Activated CD8-positive, alpha-beta T cell treated with anti-CD3 and anti-CD28 coated beads, Interleukin-2, amount 10 ng/mL, durations not matched to agents 7 days and 5 days (primary cell): ENCODE measurements around the gene HSD11B2. TPM values are rescaled to one million over a fixed set of nuclear protein-coding genes. Genes with fewer than 3 reads are reported as not detected.
A peak's percentile ranks its signal among the peaks of the same experiment; 100 is the strongest.

ENCODE experiments used
- ATAC-seq: fragments of 150-1000 bp; cut with Tn5 transposase; one replicate; pipeline ENCODE4 v1.10.0; 2021; ENCODE audit warnings: moderate library complexity
- CTCF ChIA-PET: fragments of 350-600 bp; sonication (Branson Sonifier 250); formaldehyde crosslinking; loops from one replicate; lab custom pipeline; 2021; ENCODE audit warnings: antibody characterized with exemption; lab: Charles Lee
- POLR2A ChIA-PET: fragments of 350-600 bp; sonication (Branson Sonifier 250); formaldehyde crosslinking; loops from one replicate; lab custom pipeline; 2021; ENCODE audit warnings: antibody characterized with exemption; lab: Charles Lee
- DNase-seq: peaks from one replicate; pipeline ENCODE4 v3.0.0-alpha.2; 2020
- H3K27ac Mint-ChIP-seq: one replicate; pipeline ENCODE4 v1.8.0; 2021; ENCODE audit warnings: mild to moderate bottlenecking, mixed read lengths
- H3K27me3 Mint-ChIP-seq: one replicate; pipeline ENCODE4 v1.8.0; 2021; ENCODE audit warnings: low read depth, mixed read lengths
- H3K36me3 Mint-ChIP-seq: one replicate; pipeline ENCODE4 v1.8.0; 2021; ENCODE audit warnings: low read depth, mixed read lengths
- H3K4me1 Mint-ChIP-seq: one replicate; pipeline ENCODE4 v1.8.0; 2021; ENCODE audit warnings: low read depth, mixed read lengths
- H3K4me3 Mint-ChIP-seq: one replicate; pipeline ENCODE4 v1.8.0; 2021; ENCODE audit warnings: mild to moderate bottlenecking, mixed read lengths
- H3K9me3 Mint-ChIP-seq: one replicate; pipeline ENCODE4 v1.8.0; 2022; ENCODE audit warnings: mixed read lengths; ENCODE audit not compliant: insufficient read depth
- total RNA-seq, 2 experiments: library from RNA; stranded (reverse); gene quantifications; one replicate each; pipeline ENCODE4 v1.2.3, GENCODE V29; 2021

The HSD11B2 gene
- total RNA-seq, 2 experiments from 2014 or later, result not detected

DNA sequence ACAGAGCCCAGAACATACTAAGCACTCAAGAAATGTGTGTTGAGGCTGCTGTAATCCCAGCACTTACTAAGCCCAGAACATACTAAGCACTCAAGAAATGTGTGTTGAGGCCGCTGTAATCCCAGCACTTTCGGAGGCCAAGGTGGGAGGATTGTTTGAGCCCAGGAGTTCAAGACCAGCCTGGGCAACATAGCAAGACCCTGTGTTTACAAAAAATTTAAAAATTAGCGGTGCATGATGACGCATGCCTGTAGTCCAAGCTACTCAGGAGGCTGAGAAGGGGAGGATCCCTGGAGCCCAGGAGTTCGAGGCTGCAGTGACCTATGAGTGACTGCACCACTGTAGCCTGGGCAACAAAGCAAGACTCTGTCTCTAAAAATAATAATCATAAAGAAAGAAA is 7.9 kb upstream of the HSD11B2 start:
- H3K36me3 Mint-ChIP-seq, result no peaks in the 10 kb centered on the region
- no peak overlapping the region for H3K4me3 Mint-ChIP-seq
- no peak overlapping the region for H3K27ac Mint-ChIP-seq
- peaks cover 29% of the 10 kb centered on the region for H3K27me3 Mint-ChIP-seq
- POLR2A ChIA-PET, result no interaction called here
- DNase-seq, result no peak
- no peaks in the 10 kb centered on the region for H3K9me3 Mint-ChIP-seq
- no peak for ATAC-seq
- CTCF ChIA-PET, result no interaction called here
- no peaks in the 10 kb centered on the region for H3K4me1 Mint-ChIP-seq

DNA sequence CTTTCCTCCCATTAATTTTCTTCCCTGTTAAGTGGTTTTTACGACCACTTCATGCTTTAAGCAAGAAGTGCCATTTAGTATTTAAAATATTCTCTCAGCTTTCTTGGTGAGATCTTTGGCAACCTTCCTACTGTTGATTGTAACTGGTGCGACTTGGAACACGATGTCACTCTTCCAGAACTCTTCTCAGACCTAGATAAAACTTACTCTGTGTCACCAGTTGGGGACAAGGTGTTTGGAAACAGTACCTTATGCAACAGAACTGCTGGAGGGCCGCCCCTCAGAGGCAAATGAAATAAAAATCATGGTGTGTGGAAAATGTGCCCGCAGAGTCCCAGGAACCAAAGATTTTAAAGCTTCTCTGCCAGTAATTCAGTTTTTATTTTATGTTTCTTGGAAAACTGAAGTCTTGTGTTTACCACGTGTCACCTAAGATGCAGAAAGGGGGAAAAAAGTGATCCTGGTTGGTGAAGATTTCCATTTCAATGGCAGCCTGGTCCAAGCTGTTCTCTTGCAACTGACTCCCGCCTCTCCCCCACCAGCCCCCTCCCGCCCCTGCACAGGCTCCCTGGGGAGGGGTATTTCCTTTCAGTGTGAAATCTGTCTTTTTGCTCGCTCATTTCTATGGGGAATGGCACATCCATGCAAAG is 7.2 kb upstream of the HSD11B2 start:
- Mint-ChIP-seq H3K27ac (no peak overlapping the region), H3K27me3 (peaks cover 30% of the 10 kb centered on the region), H3K4me3 (no peak overlapping the region), H3K9me3 (no peaks in the 10 kb centered on the region), H3K4me1 (no peaks in the 10 kb centered on the region), H3K36me3 (no peaks in the 10 kb centered on the region)
- ChIA-PET POLR2A (interaction anchor here (0.8 kb wide), 1 partner anchor 157 kb away, joined by 5 read pairs; no protein-coding TSS in a partner anchor), CTCF (no interaction called here)
- DNase-seq (no peak), ATAC-seq (no peak)

DNA sequence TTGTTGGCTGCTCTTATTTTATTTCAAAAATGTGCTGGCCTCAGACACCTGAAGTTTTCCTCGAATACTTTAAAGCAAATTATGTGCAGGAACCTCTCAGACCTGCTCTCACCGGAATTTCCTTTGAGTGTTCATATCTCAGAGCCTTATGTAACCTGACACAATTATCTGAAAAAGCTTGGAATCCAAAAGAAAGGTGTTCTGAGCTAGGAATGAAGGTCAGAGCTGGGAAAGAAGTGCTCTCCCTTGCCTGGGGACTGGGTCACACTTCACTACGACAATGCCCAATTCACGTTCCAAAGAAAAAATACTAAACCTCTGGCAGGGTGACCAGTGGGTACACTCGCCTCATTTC is 6.7 kb upstream of the HSD11B2 start:
- Mint-ChIP-seq H3K27me3 (peaks cover 34% of the 10 kb centered on the region), H3K9me3 (no peaks in the 10 kb centered on the region), H3K4me1 (no peaks in the 10 kb centered on the region), H3K27ac (no peak overlapping the region), H3K4me3 (no peak overlapping the region), H3K36me3 (no peaks in the 10 kb centered on the region)
- CTCF ChIA-PET, result interaction anchor here (1.8 kb wide), 1 partner anchor 42 kb away, joined by 7 read pairs; no protein-coding TSS in a partner anchor
- DNase-seq (no peak), ATAC-seq (no peak)
- POLR2A ChIA-PET, result interaction anchor here (0.8 kb wide), 1 partner anchor 158 kb away, joined by 5 read pairs; no protein-coding TSS in a partner anchor

DNA sequence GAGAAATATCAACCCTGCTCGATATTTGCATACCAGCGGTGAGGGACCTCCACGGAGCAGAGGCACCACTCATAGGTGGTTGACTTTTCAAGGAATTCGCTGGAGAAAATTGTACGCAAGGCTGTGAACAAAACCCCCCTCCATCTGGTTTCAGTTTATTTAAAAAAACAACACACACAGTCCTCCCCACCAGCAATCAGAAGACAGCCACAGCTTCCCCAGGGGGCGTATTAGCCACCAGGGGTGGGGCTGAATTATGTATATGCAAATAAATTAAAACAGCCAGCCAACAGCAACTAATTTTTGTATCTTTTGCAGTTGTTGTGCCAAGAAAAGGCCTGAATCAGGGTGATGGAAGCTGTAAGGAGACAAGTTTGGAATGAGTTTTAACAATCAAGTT is 5.9 kb upstream of the HSD11B2 start:
- ChIA-PET CTCF (interaction anchor here (1.0 to 1.8 kb wide), 3 partner anchors 23 to 89 kb away, joined by 3 to 7 read pairs (median 4); no protein-coding TSS in a partner anchor), POLR2A (no interaction called here)
- no peak for ATAC-seq
- H3K4me1 Mint-ChIP-seq, result no peaks in the 10 kb centered on the region
- no peak for DNase-seq
- no peak overlapping the region for H3K4me3 Mint-ChIP-seq
- no peaks in the 10 kb centered on the region for H3K9me3 Mint-ChIP-seq
- no peak overlapping the region for H3K27ac Mint-ChIP-seq
- no peaks in the 10 kb centered on the region for H3K36me3 Mint-ChIP-seq
- peaks cover 35% of the 10 kb centered on the region for H3K27me3 Mint-ChIP-seq

DNA sequence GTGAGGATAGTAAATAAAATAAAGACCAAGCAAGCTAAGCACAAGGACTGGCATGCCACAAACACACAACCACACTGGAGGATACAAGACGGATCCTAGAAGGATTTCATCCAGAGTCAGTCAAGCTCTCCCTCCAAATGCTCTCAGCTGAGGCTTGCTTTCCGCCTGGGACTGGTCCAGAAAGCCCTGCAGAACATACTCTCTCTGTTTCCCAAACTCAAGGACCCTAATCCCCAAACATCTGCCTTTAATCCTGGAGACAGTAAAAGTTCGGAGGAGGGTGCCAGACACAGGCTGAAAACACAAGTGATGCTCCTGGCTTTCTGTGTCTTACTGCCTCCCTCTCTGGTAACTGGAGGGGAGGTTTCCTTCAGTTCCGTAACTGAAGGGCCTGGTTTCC is 5.3 kb upstream of the HSD11B2 start:
- peaks cover 4% of the 10 kb centered on the region for H3K4me1 Mint-ChIP-seq
- H3K4me3 Mint-ChIP-seq, result no peak overlapping the region
- DNase-seq (no peak), ATAC-seq (no peak)
- H3K27me3 Mint-ChIP-seq, result peaks cover 40% of the 10 kb centered on the region
- no peak overlapping the region for H3K27ac Mint-ChIP-seq
- no peaks in the 10 kb centered on the region for H3K36me3 Mint-ChIP-seq
- CTCF ChIA-PET, result interaction anchor here (1.0 to 3.9 kb wide), 4 partner anchors 8 to 89 kb away, joined by 3 to 34 read pairs (median 6); partner anchors contain the start of gene ZDHHC1
- no peaks in the 10 kb centered on the region for H3K9me3 Mint-ChIP-seq
- POLR2A ChIA-PET, result interaction anchor here (0.6 kb wide), 1 partner anchor 897 kb away, joined by 3 read pairs; no protein-coding TSS in a partner anchor

DNA sequence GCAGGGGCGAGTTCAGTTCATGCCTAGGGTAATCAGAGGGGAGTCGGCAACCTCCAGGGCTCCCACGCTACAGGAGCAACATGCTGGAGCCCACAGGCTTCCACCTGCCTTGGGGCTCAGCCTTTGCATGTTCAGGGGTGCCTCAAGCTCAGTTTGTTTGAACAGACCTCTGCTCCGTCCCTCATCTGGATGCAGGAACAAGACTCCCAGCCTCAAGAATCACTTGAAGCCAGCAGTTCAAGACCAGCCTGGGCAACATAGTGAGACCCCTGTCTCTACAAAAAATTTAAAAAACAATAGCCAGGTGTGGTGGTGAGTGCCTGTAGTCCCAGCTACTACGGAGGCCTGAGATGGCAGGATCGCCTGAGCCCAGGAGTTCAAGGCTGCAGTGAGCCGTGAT is 4.9 kb upstream of the HSD11B2 start:
- H3K27me3 Mint-ChIP-seq, result peaks cover 41% of the 10 kb centered on the region

DNA sequence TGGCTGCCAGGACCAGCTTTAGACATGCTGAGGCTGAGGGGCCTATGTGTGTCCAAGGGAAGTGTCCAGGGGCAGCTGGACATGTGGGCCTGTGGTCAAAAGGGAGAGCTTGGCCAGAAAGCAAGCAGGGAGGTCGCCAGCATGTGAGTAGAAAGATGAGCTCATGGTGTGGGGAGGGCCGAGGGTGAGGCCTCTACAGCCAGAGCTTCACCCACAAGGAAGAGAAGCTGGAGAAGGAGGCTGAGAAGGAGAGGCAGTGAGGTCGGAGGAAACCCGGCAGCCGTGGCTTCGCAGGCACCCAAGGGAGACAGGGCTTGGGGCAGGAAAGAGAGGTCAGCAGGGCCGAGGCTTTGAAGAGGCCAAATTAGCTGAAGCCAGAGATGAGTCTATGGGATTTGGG is 4.0 kb upstream of the HSD11B2 start:
- H3K4me3 Mint-ChIP-seq, result no peak overlapping the region
- H3K27me3 Mint-ChIP-seq, result peaks cover 47% of the 10 kb centered on the region
- H3K36me3 Mint-ChIP-seq, result no peaks in the 10 kb centered on the region
- H3K4me1 Mint-ChIP-seq, result peaks cover 7% of the 10 kb centered on the region
- no peak for DNase-seq
- no peak for ATAC-seq
- no peaks in the 10 kb centered on the region for H3K9me3 Mint-ChIP-seq
- no peak overlapping the region for H3K27ac Mint-ChIP-seq
- ChIA-PET POLR2A (no interaction called here), CTCF (interaction anchor here (1.2 to 3.9 kb wide), 11 partner anchors 9 to 166 kb away, joined by 3 to 52 read pairs (median 14); partner anchors contain the start of gene ZDHHC1)

More for the DNA sequence above, 4.9 kb upstream of the HSD11B2 start:
- ATAC-seq, result no peak
- Mint-ChIP-seq H3K4me1 (peaks cover 4% of the 10 kb centered on the region), H3K4me3 (no peak overlapping the region), H3K27ac (no peak overlapping the region), H3K36me3 (no peaks in the 10 kb centered on the region), H3K9me3 (no peaks in the 10 kb centered on the region)
- POLR2A ChIA-PET, result interaction anchor here (0.6 kb wide), 1 partner anchor 897 kb away, joined by 3 read pairs; no protein-coding TSS in a partner anchor
- CTCF ChIA-PET, result interaction anchor here (1.0 to 3.9 kb wide), 7 partner anchors 8 to 165 kb away, joined by 3 to 52 read pairs (median 7); partner anchors contain the start of gene ZDHHC1
- no peak for DNase-seq

DNA sequence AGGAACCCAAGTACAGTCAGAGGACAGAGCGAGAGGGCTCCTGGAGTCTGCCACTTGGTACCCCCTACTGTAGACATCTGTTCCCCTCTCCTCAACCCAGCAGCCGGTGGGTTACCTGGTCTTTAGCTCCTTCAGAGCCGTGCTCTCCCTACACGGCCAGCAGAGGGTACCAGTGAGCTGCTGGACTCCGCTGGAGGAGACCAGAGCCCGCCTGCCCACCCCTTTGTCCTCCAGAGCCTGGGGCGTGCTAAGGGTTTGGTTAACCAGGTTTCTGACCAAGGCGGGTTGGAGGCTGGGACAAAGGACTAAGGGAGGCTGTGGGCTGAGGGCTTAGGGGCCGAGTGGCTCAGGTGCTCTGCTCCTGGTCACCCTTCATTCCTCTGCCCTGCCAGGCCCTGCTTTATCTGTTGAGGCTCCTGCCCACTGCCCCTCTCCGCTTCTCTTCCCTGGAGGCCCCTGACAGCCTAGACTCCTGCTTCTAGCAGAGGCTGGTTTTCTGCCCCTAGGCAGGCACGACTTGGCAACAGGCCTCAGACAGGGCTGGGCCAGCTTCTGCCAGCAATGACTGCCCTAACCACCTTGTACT is 2.7 kb upstream of the HSD11B2 start:
- Mint-ChIP-seq H3K27ac (no peak overlapping the region), H3K27me3 (peaks cover 45% of the 10 kb centered on the region), H3K4me3 (no peak overlapping the region), H3K36me3 (no peaks in the 10 kb centered on the region), H3K4me1 (peaks cover 7% of the 10 kb centered on the region), H3K9me3 (no peaks in the 10 kb centered on the region)
- DNase-seq, result peak; percentile 71
- peak; percentile 67 for ATAC-seq
- ChIA-PET POLR2A (no interaction called here), CTCF (interaction anchor here (0.5 to 3.9 kb wide), 37 partner anchors 8 to 547 kb away, joined by 3 to 52 read pairs (median 5); partner anchors contain the start of genes ATP6V0D1, FHOD1 and ZDHHC1)

DNA sequence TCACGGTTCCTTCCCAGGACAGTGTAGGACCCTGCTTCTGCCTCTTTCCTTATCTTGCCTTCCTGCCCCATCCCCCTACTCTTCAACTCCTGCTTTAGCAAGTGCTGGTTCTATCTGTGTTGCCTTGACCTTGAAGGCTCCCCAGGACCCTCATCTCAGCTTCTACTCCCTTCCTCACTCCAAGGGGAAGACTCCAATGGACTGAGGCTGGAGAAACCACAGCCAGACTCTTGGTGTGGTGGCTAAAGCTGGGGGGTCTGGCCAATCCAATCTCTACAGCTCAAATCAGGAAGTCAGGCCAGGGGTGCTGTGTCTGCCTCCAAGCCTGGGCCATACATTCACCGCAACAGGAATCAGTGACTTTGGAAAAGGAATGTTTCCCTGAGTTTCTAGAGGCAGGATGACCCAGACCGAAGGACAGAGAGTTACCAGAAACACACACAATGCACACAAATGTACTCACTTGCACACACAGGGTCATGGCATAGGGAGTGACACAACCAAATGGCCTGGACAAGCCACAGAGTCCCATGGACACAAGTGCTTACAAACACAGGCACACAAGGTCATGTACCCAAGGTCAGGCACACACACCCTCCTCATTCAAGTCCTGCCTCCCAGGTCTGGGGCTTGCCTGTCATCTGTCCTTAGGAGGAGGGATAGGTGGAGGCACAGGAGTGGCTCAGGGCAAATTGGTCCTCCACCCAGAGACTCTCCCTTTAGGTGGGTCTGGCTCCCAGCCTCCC is 1.7 kb upstream of the HSD11B2 start:
- Mint-ChIP-seq H3K36me3 (no peaks in the 10 kb centered on the region), H3K4me3 (no peak overlapping the region), H3K4me1 (peaks cover 7% of the 10 kb centered on the region), H3K27me3 (peaks cover 43% of the 10 kb centered on the region), H3K9me3 (no peaks in the 10 kb centered on the region), H3K27ac (no peak overlapping the region)
- no peak for ATAC-seq
- ChIA-PET CTCF (interaction anchor here (0.5 to 3.9 kb wide), 16 partner anchors 10 to 863 kb away, joined by 3 to 52 read pairs (median 8); partner anchors contain the start of gene ZDHHC1), POLR2A (no interaction called here)
- DNase-seq, result no peak

DNA sequence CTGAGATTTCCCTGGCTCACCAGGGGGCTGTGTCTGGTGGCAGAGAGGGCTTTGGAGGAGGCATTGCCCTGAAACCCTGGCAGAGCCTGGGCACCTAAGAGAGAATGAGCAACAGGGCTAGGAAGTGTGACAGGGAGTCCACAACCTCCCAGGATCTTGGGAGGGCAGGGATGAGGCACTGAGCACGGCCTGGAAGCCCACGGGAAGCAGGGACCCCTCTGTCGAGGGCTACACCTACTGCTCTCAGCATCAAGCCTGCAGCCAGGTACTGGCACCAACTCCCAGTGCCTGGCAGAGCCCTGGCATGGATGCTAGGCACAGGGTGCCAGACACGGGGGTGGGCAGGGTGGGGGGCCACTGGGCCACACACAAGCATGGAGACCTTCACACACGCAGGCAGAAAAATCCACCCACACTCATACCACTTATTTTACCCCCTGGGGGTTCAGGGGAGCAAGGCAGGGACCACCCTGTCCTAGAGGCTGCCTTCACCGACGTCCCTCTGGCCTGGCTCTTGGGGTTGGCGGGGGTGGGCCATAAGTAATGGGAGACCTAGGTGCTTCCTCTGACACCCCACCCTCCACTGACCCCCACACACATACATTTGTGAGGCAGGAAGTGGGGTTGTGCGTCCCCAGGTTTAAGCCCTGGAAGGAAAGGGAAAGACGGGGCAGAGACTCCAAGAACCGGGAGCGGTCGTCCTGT is 970 bp upstream of the HSD11B2 start:
- POLR2A ChIA-PET, result no interaction called here
- ATAC-seq (no peak), DNase-seq (no peak)
- H3K4me3 Mint-ChIP-seq, result peak overlapping the region; percentile 71
- no peak overlapping the region for H3K27ac Mint-ChIP-seq
- no peaks in the 10 kb centered on the region for H3K36me3 Mint-ChIP-seq
- H3K27me3 Mint-ChIP-seq, result peaks cover 43% of the 10 kb centered on the region
- H3K4me1 Mint-ChIP-seq, result peaks cover 7% of the 10 kb centered on the region
- H3K9me3 Mint-ChIP-seq, result no peaks in the 10 kb centered on the region
- CTCF ChIA-PET, result interaction anchor here (2.3 to 3.7 kb wide), 3 partner anchors 18 to 86 kb away, joined by 8 to 52 read pairs (median 25); no protein-coding TSS in a partner anchor

DNA sequence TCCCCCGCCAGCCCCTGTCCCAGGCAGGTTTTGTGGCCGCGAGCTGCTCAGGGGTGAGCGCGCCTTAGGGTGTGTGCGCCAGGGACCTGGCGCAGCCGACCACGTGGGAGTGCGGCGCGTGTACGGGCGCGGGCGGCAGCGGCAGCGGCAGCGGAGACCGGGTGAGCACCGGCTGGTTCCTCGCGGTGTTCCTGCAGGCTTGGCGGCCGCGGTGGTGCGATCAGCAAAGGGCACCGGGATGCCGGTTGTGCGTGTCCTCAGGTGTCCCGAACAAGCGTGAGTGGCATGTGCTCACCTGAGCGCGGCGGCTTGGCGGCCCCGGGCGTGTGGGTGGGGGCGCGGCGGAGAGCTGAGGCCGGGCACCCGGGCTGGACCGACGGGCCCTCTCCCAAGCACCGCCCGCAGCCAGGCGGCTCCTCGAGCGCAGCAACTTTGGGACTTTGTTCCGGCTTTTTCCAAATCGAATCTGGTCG is 381 bp upstream of the HSD11B2 start:
- H3K9me3 Mint-ChIP-seq, result no peaks in the 10 kb centered on the region
- no peak overlapping the region for H3K27ac Mint-ChIP-seq
- DNase-seq (peak; percentile 25), ATAC-seq (peak; percentile 52)
- ChIA-PET CTCF (interaction anchor here (0.6 to 2.3 kb wide), 2 partner anchors 17 to 22 kb away, joined by 3 to 8 read pairs; no protein-coding TSS in a partner anchor), POLR2A (no interaction called here)
- H3K4me1 Mint-ChIP-seq, result peaks cover 7% of the 10 kb centered on the region
- peaks cover 42% of the 10 kb centered on the region for H3K27me3 Mint-ChIP-seq
- H3K4me3 Mint-ChIP-seq, result peak overlapping the region; percentile 71
- H3K36me3 Mint-ChIP-seq, result no peaks in the 10 kb centered on the region
